WTC11 (cell line): ENCODE measurements around the gene SNCA. TPM values are rescaled to one million over a fixed set of nuclear protein-coding genes. Genes with fewer than 3 reads are reported as not detected.

Experiments used
- ATAC-seq: fragments of 200-7000 bp; cut with Tn5 transposase; 2 replicates; pipeline ENCODE4 v1.10.0; 2021; ENCODE audit warnings: mild to moderate bottlenecking, moderate library complexity
- CTCF ChIA-PET: fragments of 300-600 bp; sonication (Branson Sonifier 250); formaldehyde crosslinking; loops from one replicate; lab custom pipeline; 2021; ENCODE audit warnings: antibody characterized with exemption; lab: Charles Lee
- POLR2A ChIA-PET: fragments of 350-600 bp; sonication (Branson Sonifier 250); formaldehyde crosslinking; loops from one replicate; lab custom pipeline; 2021; ENCODE audit warnings: antibody characterized with exemption; lab: Charles Lee
- DNase-seq: peaks from one replicate; pipeline ENCODE4 v3.0.0; 2021; ENCODE audit warnings: low spot score
- H3K27ac Mint-ChIP-seq: 2 replicates; pipeline ENCODE4 v1.8.0; 2021; ENCODE audit warnings: mixed read lengths
- H3K27me3 Mint-ChIP-seq: 2 replicates; pipeline ENCODE4 v1.8.0; 2021; ENCODE audit warnings: low read depth, mild to moderate bottlenecking, moderate library complexity, mixed read lengths
- H3K36me3 Mint-ChIP-seq: 2 replicates; pipeline ENCODE4 v1.8.0; 2021; ENCODE audit warnings: mixed read lengths
- H3K4me1 Mint-ChIP-seq: 2 replicates; pipeline ENCODE4 v1.8.0; 2022; ENCODE audit warnings: mixed read lengths
- H3K4me3 Mint-ChIP-seq: 2 replicates; pipeline ENCODE4 v1.8.0; 2021; ENCODE audit warnings: mild to moderate bottlenecking, moderate library complexity, mixed read lengths
- H3K9me3 Mint-ChIP-seq: 2 replicates; pipeline ENCODE4 v1.8.0; 2021; ENCODE audit warnings: mixed read lengths
- CREB1 ChIP-seq: sonication (generic); formaldehyde crosslinking; IDR thresholded peaks from 2 replicates; pipeline ENCODE4 v1.8.0; 2023; ENCODE audit warnings: mild to moderate bottlenecking, missing genetic modification reagents
- CTCF ChIP-seq: fragments of 200-600 bp; IDR thresholded peaks from 2 replicates; pipeline ENCODE4 v1.8.0; 2022; ENCODE audit warnings: antibody characterized with exemption
- ELF4 ChIP-seq: sonication (generic); formaldehyde crosslinking; IDR thresholded peaks from 2 replicates; pipeline ENCODE4 v1.8.1; 2022; ENCODE audit warnings: low read depth, mild to moderate bottlenecking, moderate library complexity, missing genetic modification reagents
- FOXJ3 ChIP-seq: sonication (generic); formaldehyde crosslinking; IDR thresholded peaks from 2 replicates; pipeline ENCODE4 v1.9.0; 2021; ENCODE audit warnings: missing genetic modification reagents, mild to moderate bottlenecking, borderline replicate concordance
- FOXK1 ChIP-seq: sonication (generic); formaldehyde crosslinking; IDR thresholded peaks from 2 replicates; pipeline ENCODE4 v1.8.0; 2022; ENCODE audit warnings: mild to moderate bottlenecking, moderate library complexity, missing genetic modification reagents
- HMGXB4 ChIP-seq: sonication (generic); formaldehyde crosslinking; IDR thresholded peaks from 2 replicates; pipeline ENCODE4 v1.8.1; 2023; ENCODE audit warnings: mild to moderate bottlenecking, moderate library complexity, missing genetic modification reagents
- IRF1 ChIP-seq: sonication (generic); formaldehyde crosslinking; IDR thresholded peaks from 2 replicates; pipeline ENCODE4 v1.8.0; 2023; ENCODE audit warnings: missing genetic modification reagents
- NR3C1 ChIP-seq: sonication (generic); formaldehyde crosslinking; conservative IDR thresholded peaks from 2 replicates; pipeline ENCODE4 v1.8.1; 2023; ENCODE audit warnings: low read depth, mild to moderate bottlenecking, missing genetic modification reagents
- SMAD3 ChIP-seq: sonication (generic); formaldehyde crosslinking; IDR thresholded peaks from 2 replicates; pipeline ENCODE4 v1.8.0; 2022; ENCODE audit warnings: missing genetic modification reagents, mild to moderate bottlenecking, borderline replicate concordance
- USF1 ChIP-seq: sonication (generic); formaldehyde crosslinking; IDR thresholded peaks from 2 replicates; pipeline ENCODE4 v1.8.0; 2022; ENCODE audit warnings: mild to moderate bottlenecking, missing genetic modification reagents
- ZNF219 ChIP-seq: sonication (generic); formaldehyde crosslinking; IDR thresholded peaks from 2 replicates; pipeline ENCODE4 v1.8.0; 2023; ENCODE audit warnings: missing genetic modification reagents, mild to moderate bottlenecking, borderline replicate concordance
- ZNF396 ChIP-seq: fragments of 250-450 bp; sonication (Bioruptor Pico); IDR thresholded peaks from 2 replicates; pipeline ENCODE4 v1.8.0; 2021; ENCODE audit warnings: mild to moderate bottlenecking, moderate library complexity, borderline replicate concordance
- ZNF416 ChIP-seq: fragments of 250-450 bp; sonication (Bioruptor Pico); IDR thresholded peaks from 2 replicates; pipeline ENCODE4 v1.9.0; 2021; ENCODE audit warnings: mild to moderate bottlenecking, inconsistent platforms
- total RNA-seq: library from RNA; stranded (reverse); gene quantifications from 3 replicates; pipeline ENCODE4 v1.2.3, GENCODE V29; 2021
- TF ChIP-seq, protein P1 (sequence below): fragments of 250-450 bp; sonication (Bioruptor Pico); IDR thresholded peaks from 2 replicates; pipeline ENCODE4 v1.9.0; 2021; ENCODE audit warnings: mild to moderate bottlenecking
- TF ChIP-seq, protein P2 (sequence below): sonication (generic); formaldehyde crosslinking; IDR thresholded peaks from 2 replicates; pipeline ENCODE4 v1.8.1; 2022; ENCODE audit warnings: low read depth, mild to moderate bottlenecking, moderate library complexity, missing genetic modification reagents, borderline replicate concordance
- TF ChIP-seq, protein P3 (sequence below): fragments of 250-450 bp; sonication (Bioruptor Pico); conservative IDR thresholded peaks from 2 replicates; pipeline ENCODE4 v1.9.0; 2021; ENCODE audit warnings: mild to moderate bottlenecking

SNCA gene
- total RNA-seq, 1 experiment from 2014 or later: 15.0 TPM

DNA sequence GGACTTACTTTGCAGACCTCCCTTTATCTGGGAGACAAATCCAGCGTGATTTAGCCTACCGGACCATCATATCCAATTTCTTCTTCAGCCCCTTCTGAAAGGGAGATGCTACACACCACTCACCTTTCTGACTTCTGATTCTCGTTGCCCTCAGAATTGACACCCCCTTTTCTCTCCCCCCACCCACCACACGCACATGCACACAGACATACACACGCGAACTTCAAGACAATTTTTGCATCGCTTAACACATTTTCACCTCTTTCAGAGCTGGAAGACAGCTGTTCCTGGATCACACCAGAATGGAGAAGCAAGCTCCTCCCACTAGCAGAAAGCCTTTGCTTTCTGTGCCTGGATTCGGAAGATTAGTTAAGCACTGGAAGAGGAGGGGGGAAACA is 1.0 kb upstream of the SNCA start:
- Mint-ChIP-seq H3K36me3 (0 out of 2 replicates have a peak, but pooled peaks cover 7% of the 10 kb centered on the region), H3K4me3 (peak overlapping the region; percentile 80), H3K27me3 (peaks cover 21% of the 10 kb centered on the region), H3K4me1 (peaks cover 16% of the 10 kb centered on the region)
- no peak for DNase-seq
- POLR2A ChIA-PET: interaction anchor here (0.7 to 1.0 kb wide), 2 partner anchors 127 to 157 kb away, joined by 3 to 5 read pairs; no protein-coding TSS in a partner anchor
- TF ChIP-seq ZNF416 (CRISPR knock-in tag) (no peak), ZNF219 (CRISPR knock-in tag) (no peak), NR3C1 (CRISPR knock-in tag) (no peak), CREB1 (no peak), ZNF396 (CRISPR knock-in tag) (no peak), USF1 (CRISPR knock-in tag) (no peak), IRF1 (CRISPR knock-in tag) (no peak), ELF4 (CRISPR knock-in tag) (no peak), SMAD3 (CRISPR knock-in tag) (no peak), FOXK1 (CRISPR knock-in tag) (no peak)
- TF ChIP-seq, protein P1, sequence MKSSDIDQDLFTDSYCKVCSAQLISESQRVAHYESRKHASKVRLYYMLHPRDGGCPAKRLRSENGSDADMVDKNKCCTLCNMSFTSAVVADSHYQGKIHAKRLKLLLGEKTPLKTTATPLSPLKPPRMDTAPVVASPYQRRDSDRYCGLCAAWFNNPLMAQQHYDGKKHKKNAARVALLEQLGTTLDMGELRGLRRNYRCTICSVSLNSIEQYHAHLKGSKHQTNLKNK (CRISPR knock-in tag): no peak
- TF ChIP-seq, protein P2, sequence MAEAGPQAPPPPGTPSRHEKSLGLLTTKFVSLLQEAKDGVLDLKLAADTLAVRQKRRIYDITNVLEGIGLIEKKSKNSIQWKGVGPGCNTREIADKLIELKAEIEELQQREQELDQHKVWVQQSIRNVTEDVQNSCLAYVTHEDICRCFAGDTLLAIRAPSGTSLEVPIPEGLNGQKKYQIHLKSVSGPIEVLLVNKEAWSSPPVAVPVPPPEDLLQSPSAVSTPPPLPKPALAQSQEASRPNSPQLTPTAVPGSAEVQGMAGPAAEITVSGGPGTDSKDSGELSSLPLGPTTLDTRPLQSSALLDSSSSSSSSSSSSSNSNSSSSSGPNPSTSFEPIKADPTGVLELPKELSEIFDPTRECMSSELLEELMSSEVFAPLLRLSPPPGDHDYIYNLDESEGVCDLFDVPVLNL: no peak
- TF ChIP-seq, protein P3, sequence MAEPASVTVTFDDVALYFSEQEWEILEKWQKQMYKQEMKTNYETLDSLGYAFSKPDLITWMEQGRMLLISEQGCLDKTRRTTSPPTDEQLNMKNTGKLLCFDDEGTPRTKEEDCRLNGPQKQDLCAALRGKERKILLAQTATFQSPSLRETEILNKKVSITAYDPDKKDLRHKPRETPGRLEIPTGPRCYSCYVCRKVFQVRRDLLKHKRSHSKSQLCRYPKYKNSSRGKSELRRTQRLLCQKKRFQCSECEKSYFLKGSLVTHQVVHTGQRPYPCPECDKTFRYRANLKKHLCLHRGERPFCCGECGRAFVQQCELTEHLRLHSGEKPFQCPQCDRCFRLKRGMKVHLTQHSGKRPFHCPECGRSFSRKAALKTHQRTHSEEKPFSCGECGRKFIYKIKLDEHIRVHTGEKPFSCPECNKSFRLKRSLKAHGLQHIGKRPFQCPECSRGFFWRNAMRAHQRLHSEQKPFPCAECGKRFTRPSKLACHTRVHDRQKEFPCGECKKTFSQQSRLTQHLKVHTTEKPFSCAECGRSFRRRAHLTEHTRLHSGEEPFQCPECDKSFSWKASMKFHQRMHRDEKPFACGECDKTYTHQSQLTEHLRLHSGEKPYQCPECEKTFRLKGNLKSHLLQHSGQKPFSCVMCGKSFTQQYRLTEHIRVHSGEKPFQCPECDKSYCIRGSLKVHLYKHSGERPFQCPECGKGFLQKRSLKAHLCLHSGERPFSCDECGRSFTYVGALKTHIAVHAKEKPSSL (CRISPR knock-in tag): no peak
- TF ChIP-seq, all 79 proteins: peak for 0
- Mint-ChIP-seq H3K27ac (peak overlapping the region; percentile 95), H3K9me3 (no peaks in the 10 kb centered on the region)
- ATAC-seq: no peak
- CTCF ChIA-PET: interaction anchor here (0.6 to 1.9 kb wide), 5 partner anchors 31 to 358 kb away, joined by 3 to 10 read pairs (median 8); no protein-coding TSS in a partner anchor

DNA sequence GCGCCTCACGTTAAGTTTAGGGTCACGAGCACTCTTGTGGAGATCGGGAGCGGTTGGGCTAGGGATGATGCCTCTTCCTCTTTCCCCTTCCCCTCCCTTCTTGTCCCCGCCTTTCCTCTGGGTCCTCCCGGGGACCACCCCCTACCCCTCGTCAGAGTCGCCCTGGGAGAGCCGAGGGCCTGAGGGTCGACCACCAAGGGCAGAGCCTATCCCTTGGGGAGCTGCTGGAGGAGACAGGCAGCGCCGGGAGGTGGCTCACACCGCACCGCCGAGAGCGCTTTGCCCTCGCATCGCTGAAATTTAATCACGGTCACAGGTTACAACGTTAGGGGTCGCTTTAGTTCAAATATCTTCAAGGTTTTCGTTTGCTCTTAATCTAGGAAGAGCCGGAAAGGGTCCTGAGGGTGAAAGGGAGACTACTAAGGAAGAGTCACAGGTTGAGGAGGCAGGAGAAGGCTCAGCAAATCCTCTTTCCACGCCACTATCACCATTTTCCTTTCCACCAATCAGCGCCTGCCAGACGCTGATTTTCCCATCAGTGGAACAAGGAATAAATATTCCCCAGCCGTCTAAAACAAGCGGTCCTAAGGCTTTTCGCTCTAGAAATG is 528 bp upstream of the SNCA start:
- Mint-ChIP-seq H3K4me3 (peak overlapping the region; percentile 80), H3K9me3 (no peaks in the 10 kb centered on the region), H3K27ac (peak overlapping the region; percentile 95), H3K36me3 (0 out of 2 replicates have a peak, but pooled peaks cover 7% of the 10 kb centered on the region), H3K27me3 (peaks cover 21% of the 10 kb centered on the region), H3K4me1 (peaks cover 16% of the 10 kb centered on the region)
- ChIA-PET CTCF (interaction anchor here (1.2 to 1.9 kb wide), 2 partner anchors 31 to 196 kb away, joined by 8 to 10 read pairs; no protein-coding TSS in a partner anchor), POLR2A (interaction anchor here (1.0 kb wide), 1 partner anchor 156 kb away, joined by 3 read pairs; no protein-coding TSS in a partner anchor)
- ATAC-seq (peak; percentile 78), DNase-seq (peak; percentile 66)
- TF ChIP-seq CTCF (0 out of 2 replicates have a peak, but pooled peaks have one; percentile 16), FOXJ3 (CRISPR knock-in tag) (no peak), HMGXB4 (CRISPR knock-in tag) (peak; percentile 50; the same call in 1 of the 2 replicates)
